ENCODE measurements around the gene PROZ. TPM values are rescaled to one million over a fixed set of nuclear protein-coding genes. Genes with fewer than 3 reads are reported as not detected.

The PROZ gene
- total and polyA plus RNA-seq, 12 donors: 0.17 TPM; not detected in 11

DNA sequence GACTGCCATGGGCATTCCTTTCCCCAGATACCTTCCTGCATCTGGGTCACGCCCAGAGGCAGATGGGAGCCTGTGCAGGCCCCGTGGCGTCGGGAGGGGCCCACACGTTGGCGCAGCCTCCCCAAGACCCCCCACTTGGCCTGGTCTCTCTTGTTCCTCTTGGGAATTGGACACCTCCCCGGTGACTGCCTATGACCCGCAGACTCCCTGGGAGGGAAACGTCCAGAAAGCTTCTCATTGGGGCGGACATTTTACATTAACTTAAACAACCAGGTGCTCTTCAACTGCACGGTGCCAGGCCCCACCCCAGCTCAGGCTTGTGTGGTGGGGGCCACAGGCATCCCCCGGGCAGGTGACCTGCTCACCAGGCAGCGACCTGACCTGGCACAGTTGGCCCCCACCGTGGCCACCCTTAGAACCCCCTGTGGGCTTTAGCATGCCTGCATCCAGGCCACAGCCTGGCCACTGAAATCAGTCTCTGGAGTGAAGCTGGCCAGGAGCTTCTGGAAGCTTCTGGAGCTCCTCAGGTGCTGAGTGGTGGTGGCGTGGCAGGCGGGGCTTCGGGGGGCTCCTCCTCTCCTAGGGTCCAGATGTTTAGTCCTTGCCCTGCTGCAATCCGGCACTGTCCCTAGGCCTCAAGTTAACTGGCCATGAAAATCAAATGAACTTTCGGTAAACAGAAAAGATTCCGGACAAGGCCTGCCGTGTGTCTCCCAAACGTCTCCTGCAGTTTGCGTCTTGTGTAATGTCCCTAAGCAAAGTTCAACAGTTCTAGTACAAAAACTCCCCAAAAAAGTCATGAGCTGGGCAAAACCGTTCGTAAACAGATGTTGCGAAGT, 8.5 kb upstream of the PROZ start:
- H3K27me3 ChIP-seq: no peaks in the 10 kb centered on the region
- H3K27ac ChIP-seq: no peak overlapping the region
- no peak overlapping the region for H3K4me3 ChIP-seq
- TF ChIP-seq POLR2A (IDR thresholded peaks at IDR 0.05): no peak
- TF ChIP-seq, protein P1, sequence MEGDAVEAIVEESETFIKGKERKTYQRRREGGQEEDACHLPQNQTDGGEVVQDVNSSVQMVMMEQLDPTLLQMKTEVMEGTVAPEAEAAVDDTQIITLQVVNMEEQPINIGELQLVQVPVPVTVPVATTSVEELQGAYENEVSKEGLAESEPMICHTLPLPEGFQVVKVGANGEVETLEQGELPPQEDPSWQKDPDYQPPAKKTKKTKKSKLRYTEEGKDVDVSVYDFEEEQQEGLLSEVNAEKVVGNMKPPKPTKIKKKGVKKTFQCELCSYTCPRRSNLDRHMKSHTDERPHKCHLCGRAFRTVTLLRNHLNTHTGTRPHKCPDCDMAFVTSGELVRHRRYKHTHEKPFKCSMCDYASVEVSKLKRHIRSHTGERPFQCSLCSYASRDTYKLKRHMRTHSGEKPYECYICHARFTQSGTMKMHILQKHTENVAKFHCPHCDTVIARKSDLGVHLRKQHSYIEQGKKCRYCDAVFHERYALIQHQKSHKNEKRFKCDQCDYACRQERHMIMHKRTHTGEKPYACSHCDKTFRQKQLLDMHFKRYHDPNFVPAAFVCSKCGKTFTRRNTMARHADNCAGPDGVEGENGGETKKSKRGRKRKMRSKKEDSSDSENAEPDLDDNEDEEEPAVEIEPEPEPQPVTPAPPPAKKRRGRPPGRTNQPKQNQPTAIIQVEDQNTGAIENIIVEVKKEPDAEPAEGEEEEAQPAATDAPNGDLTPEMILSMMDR (IDR thresholded peaks at IDR 0.05): no peak
- H3K9me3 ChIP-seq (replicated peaks in 1 of 3): no peaks in the 10 kb centered on the region
- 90 to 93% (median 92%) methylated on average over 18 to 26 of the region's 26 CpGs for WGBS, 4 donors
- peaks cover 16 to 24% of the 10 kb centered on the region in 2 donors for H3K4me1 ChIP-seq (replicated peaks in 1 of 2)
- H3K36me3 ChIP-seq (replicated peaks in 1 of 2): no peaks in the 10 kb centered on the region
- intact Hi-C loops (cut with DNase I): no loop called here
- DNase-seq: no peak

DNA sequence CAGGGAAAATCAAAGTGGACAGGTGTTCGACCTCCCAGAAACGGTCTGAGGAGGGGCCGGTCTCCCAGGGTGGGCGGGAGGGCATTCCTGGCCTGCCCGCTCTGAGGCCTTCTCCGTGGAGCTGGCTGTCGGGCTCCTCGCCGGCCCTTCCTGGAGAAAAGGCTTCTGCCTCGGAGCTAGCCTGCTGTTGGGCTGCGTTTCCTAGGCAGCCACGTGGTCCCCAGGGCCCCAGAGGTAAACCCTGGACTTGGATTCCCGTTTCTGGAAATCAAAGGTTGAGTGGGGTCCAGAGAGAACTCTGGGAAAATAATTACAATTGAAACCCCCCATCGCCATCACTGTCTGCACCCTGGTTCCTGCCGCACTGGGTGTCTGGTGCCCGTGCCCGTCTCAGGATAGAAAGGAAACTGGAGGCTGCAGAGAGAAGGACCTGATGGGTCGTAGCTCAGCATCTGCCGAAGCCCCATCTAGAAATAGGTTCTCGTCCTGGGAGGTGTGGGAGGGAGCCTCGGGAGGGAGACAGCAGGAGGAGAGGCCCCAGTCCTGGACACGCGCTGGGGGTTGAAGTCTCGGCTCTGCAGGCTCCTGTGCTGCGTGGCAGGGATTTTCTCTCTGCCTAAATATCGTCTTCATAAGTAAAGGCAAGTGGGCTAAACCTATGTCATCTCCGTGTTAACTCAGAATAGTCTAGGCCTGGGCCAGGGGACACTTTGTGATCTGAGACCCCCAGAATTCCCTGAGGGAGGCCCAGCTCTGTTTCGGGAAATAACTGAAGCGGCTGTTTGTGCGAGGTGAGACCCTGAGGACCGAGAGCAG, 7.7 kb upstream of the PROZ start:
- intact Hi-C loops (cut with DNase I): no loop called here
- H3K36me3 ChIP-seq (replicated peaks in 1 of 2): no peaks in the 10 kb centered on the region
- no peaks in the 10 kb centered on the region for H3K9me3 ChIP-seq (replicated peaks in 1 of 3)
- H3K27me3 ChIP-seq: no peaks in the 10 kb centered on the region
- H3K4me3 ChIP-seq: no peak overlapping the region
- DNase-seq: peak in 1 of 7 donors; percentile 46
- 91 to 94% (median 93%) methylated on average over 18 to 31 of the region's 31 CpGs for WGBS, 4 donors
- peaks cover 16 to 24% of the 10 kb centered on the region in 2 donors for H3K4me1 ChIP-seq (replicated peaks in 1 of 2)
- H3K27ac ChIP-seq: no peak overlapping the region
- no peak for TF ChIP-seq POLR2A (IDR thresholded peaks at IDR 0.05)
- TF ChIP-seq, protein P1 (IDR thresholded peaks at IDR 0.05): no peak

DNA sequence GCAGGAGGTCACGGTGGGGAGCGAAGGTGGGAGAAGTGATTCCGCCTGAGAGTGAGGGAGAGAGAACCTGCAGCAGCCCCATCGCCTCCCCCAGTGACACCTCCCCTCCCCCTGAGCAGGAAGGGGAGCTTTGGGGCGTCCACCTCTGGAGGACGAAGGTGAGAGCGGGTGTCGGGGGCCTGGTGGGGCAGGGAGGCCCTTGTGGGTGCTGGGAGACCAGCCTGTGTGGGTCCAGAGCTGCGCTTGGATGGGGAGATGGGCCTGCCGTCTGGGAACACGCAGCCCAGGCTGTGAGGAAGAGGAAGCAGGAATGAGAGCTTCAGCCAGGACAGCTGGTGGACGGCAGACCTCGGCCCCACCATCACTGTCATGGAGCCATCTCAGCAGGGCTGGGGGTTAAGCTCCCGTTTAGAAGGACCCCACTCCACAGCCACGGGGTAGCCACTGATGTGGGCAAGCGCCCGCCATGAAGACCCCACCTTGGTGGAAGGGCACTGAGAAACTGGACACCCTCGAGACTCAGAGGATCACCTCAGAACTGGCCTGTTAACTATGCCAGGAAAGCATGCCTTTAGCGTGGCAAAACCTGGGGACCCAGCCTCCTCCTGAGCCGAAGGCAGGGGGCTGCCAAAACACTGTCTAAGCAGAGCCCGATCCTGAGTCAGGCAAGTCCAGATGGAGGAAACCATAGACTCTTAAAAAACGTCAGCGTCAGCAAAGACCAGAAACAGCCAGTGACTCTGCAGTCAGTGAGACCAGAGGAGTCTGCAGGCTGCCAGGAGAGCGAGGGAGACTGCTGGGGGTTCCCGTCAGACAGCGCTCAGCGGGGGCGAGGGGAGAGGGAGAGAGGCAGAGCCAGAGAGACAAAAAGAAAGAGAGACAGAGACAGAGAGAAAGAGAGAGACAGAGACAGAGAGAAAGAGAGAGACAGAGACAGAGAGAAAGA, 6.4 kb upstream of the PROZ start:
- no peak for TF ChIP-seq POLR2A (IDR thresholded peaks at IDR 0.05)
- TF ChIP-seq, protein P1 (IDR thresholded peaks at IDR 0.05): no peak
- peak overlapping the region in 1 of 4 donors; percentile 18 for H3K4me3 ChIP-seq
- WGBS, 4 donors: 58 to 64% (median 61%) methylated on average over 17 to 28 of the region's 28 CpGs
- DNase-seq: peak in 5 of 7 donors; percentile 38 to 61 (median 47)
- no peaks in the 10 kb centered on the region for H3K27me3 ChIP-seq
- H3K36me3 ChIP-seq (replicated peaks in 1 of 2): no peaks in the 10 kb centered on the region
- intact Hi-C loops (cut with DNase I): no loop called here
- H3K27ac ChIP-seq: peak overlapping the region in 3 of 5 donors; percentile 85 to 92 (median 85)
- peaks cover 16 to 24% of the 10 kb centered on the region in 2 donors for H3K4me1 ChIP-seq (replicated peaks in 1 of 2)
- no peaks in the 10 kb centered on the region for H3K9me3 ChIP-seq (replicated peaks in 1 of 3)
